ENCODE results near the gene CCDC185.

The CCDC185 gene

DNA sequence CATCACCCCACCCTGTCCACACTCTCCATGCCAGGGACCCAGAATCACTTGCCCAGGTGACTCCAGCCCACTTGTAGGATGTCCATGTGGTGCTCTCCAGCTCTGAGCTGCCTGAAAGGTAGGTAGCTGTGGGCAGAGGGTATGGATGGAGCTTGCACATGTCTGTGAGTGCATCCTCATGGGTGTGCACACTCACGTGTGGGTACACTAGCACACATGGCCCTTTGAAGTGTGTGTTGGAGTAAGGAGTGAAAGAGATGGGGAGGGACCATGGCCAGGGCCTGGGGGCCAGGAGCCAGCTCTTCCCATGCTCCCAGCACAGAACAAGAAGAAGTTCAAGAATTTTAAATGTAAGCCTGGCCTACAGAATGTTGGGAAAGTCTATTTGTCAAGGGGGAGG lies 50.2 kb downstream of the CCDC185 start:
- DNase-seq = no peak

DNA sequence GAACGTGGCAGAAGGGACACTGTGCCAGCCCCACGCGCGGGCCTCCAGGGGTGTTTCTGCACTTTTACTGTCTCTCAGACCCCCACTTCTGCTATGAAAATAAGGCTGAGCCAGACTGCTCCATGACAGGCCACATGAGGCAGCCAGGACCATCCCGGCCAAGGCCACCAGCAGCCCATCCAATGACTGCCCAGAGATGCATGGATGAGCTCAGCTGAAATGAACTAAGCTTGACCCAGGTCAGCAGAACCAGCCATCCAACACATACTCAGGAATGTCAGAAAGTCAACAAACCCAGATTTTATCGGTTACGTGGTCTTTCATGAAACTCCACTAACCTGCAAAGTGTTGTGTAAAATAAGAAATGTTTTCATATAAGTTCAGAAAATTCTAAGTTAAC lies 51.2 kb downstream of the CCDC185 start:
- no peak for DNase-seq
